ENCODE measurements around the gene NR5A1. TPM values are rescaled to one million over a fixed set of nuclear protein-coding genes. Genes with fewer than 3 reads are reported as not detected.

NR5A1 gene
- polyA plus RNA-seq, 4 donors = 0.01 to 0.27 (median 0.16) TPM

- H3K36me3 ChIP-seq (ENCODE audit: control insufficient read depth in 3 of 3, insufficient read depth in 2 of 3, low read depth in 1 of 3, low read length in 3 of 3) = no peaks in the 10 kb centered on the region
- no peak overlapping the region for H3K27ac ChIP-seq (ENCODE audit: low read depth in 1 of 3, low read length in 2 of 3)
- WGBS, 3 donors = 74 to 86% (median 79%) methylated on average over 10 of the region's 10 CpGs
- H3K4me1 ChIP-seq (ENCODE audit: control insufficient read depth in 3 of 3, insufficient read depth in 2 of 3, low read depth in 1 of 3, low read length in 2 of 3) = no peaks in the 10 kb centered on the region
- DNase-seq = no peak
- H3K27me3 ChIP-seq (ENCODE audit: control insufficient read depth in 3 of 3, insufficient read depth in 3 of 3, low read length in 3 of 3) = peaks cover 2 to 30% (median 4%) of the 10 kb centered on the region in 3 donors
- no peak for FAIRE-seq
- no peaks in the 10 kb centered on the region for H3K9me3 ChIP-seq (ENCODE audit: control insufficient read depth in 2 of 2, insufficient read depth in 1 of 2, low read depth in 1 of 2, low read length in 1 of 2)
- no peak overlapping the region for H3K4me3 ChIP-seq (ENCODE audit: low read depth in 1 of 3, low read length in 3 of 3)
These were observed 33.9 kb downstream of the NR5A1 start for GRCh38 chr9:124473310-124473709.

GRCh38 chr9:124472770-124473169 is 34.4 kb downstream of the NR5A1 start:
- Histone ChIP-seq H3K27ac (ENCODE audit: low read depth in 1 of 3, low read length in 2 of 3) (no peak overlapping the region), H3K9me3 (ENCODE audit: control insufficient read depth in 2 of 2, insufficient read depth in 1 of 2, low read depth in 1 of 2, low read length in 1 of 2) (no peaks in the 10 kb centered on the region), H3K36me3 (ENCODE audit: control insufficient read depth in 3 of 3, insufficient read depth in 2 of 3, low read depth in 1 of 3, low read length in 3 of 3) (no peaks in the 10 kb centered on the region), H3K4me1 (ENCODE audit: control insufficient read depth in 3 of 3, insufficient read depth in 2 of 3, low read depth in 1 of 3, low read length in 2 of 3) (no peaks in the 10 kb centered on the region), H3K4me3 (ENCODE audit: low read depth in 1 of 3, low read length in 3 of 3) (no peak overlapping the region), H3K27me3 (ENCODE audit: control insufficient read depth in 3 of 3, insufficient read depth in 3 of 3, low read length in 3 of 3) (peaks cover under 1 to 25% (median 2%) of the 10 kb centered on the region in 3 donors)
- no peak for DNase-seq
- WGBS, 3 donors = 59 to 74% (median 63%) methylated on average over 7 of the region's 7 CpGs
- FAIRE-seq = no peak

- Histone ChIP-seq H3K4me3 (ENCODE audit: low read depth in 1 of 3, low read length in 3 of 3) (no peak overlapping the region), H3K4me1 (ENCODE audit: control insufficient read depth in 3 of 3, insufficient read depth in 2 of 3, low read depth in 1 of 3, low read length in 2 of 3) (no peaks in the 10 kb centered on the region), H3K9me3 (ENCODE audit: control insufficient read depth in 2 of 2, insufficient read depth in 1 of 2, low read depth in 1 of 2, low read length in 1 of 2) (no peaks in the 10 kb centered on the region), H3K27ac (ENCODE audit: low read depth in 1 of 3, low read length in 2 of 3) (no peak overlapping the region), H3K27me3 (ENCODE audit: control insufficient read depth in 3 of 3, insufficient read depth in 3 of 3, low read length in 3 of 3) (peaks cover 0 to 17% (median 2%) of the 10 kb centered on the region in 3 donors), H3K36me3 (ENCODE audit: control insufficient read depth in 3 of 3, insufficient read depth in 2 of 3, low read depth in 1 of 3, low read length in 3 of 3) (no peaks in the 10 kb centered on the region)
- WGBS, 3 donors = 72 to 87% (median 80%) methylated on average over 8 to 9 of the region's 9 CpGs
- FAIRE-seq = no peak
- DNase-seq = no peak
These were observed 35.4 kb downstream of the NR5A1 start for GRCh38 chr9:124471761-124472160.

DNA sequence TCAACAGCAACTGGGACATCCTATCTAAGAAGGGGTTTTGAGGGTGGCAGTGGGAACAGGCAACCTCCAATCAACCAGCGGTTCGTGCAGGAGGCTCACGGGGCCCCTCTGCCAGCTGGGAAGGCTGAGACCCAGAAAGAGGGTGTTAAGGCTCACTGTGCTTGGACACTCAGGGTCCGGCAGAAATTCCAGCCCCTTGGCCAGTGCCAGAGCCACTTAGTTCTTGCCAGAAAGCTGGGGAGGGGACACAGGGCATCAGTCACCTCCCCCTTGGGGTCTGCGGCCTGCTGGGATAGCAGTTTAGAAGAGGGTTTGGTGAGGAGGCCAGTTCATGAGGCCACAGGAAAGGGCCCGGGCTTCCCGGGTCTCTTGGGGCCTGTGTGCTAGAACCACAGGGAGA is 36.5 kb downstream of the NR5A1 start:
- Histone ChIP-seq H3K27ac (ENCODE audit: low read depth in 1 of 3, low read length in 2 of 3) (no peak overlapping the region), H3K4me1 (ENCODE audit: control insufficient read depth in 3 of 3, insufficient read depth in 2 of 3, low read depth in 1 of 3, low read length in 2 of 3) (no peaks in the 10 kb centered on the region), H3K27me3 (ENCODE audit: control insufficient read depth in 3 of 3, insufficient read depth in 3 of 3, low read length in 3 of 3) (peaks cover 0 to 8% (median 2%) of the 10 kb centered on the region in 3 donors), H3K9me3 (ENCODE audit: control insufficient read depth in 2 of 2, insufficient read depth in 1 of 2, low read depth in 1 of 2, low read length in 1 of 2) (no peaks in the 10 kb centered on the region), H3K4me3 (ENCODE audit: low read depth in 1 of 3, low read length in 3 of 3) (no peak overlapping the region), H3K36me3 (ENCODE audit: control insufficient read depth in 3 of 3, insufficient read depth in 2 of 3, low read depth in 1 of 3, low read length in 3 of 3) (no peaks in the 10 kb centered on the region)
- DNase-seq = no peak
- no peak for FAIRE-seq
- WGBS, 3 donors = 77 to 88% (median 84%) methylated on average over 7 of the region's 7 CpGs

DNA sequence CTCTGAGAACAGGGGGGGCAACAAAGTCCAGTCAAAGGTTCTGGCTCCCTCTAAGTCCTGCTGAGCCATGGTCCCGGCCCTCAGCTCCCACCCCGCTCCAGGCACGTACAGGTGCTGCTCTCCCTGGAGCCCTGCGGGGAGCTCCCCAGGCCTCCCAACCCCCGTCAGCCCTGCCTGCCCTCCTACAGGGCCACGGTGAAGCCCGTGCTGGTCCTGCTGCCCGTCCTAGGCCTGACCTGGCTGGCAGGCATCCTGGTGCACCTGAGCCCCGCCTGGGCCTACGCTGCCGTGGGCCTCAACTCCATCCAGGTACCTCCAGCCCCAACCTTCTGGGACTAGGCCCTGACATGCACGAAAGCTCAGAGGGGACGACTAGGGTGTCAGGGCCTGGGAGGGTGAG is 36.9 kb downstream of the NR5A1 start:
- H3K4me1 ChIP-seq (ENCODE audit: control insufficient read depth in 3 of 3, insufficient read depth in 2 of 3, low read depth in 1 of 3, low read length in 2 of 3) = no peaks in the 10 kb centered on the region
- H3K36me3 ChIP-seq (ENCODE audit: control insufficient read depth in 3 of 3, insufficient read depth in 2 of 3, low read depth in 1 of 3, low read length in 3 of 3) = no peaks in the 10 kb centered on the region
- H3K9me3 ChIP-seq (ENCODE audit: control insufficient read depth in 2 of 2, insufficient read depth in 1 of 2, low read depth in 1 of 2, low read length in 1 of 2) = no peaks in the 10 kb centered on the region
- no peak for FAIRE-seq
- H3K4me3 ChIP-seq (ENCODE audit: low read depth in 1 of 3, low read length in 3 of 3) = no peak overlapping the region
- 82 to 89% (median 87%) methylated on average over 13 of the region's 13 CpGs for WGBS, 3 donors
- H3K27me3 ChIP-seq (ENCODE audit: control insufficient read depth in 3 of 3, insufficient read depth in 3 of 3, low read length in 3 of 3) = peaks cover 0 to 8% (median 2%) of the 10 kb centered on the region in 3 donors
- H3K27ac ChIP-seq (ENCODE audit: low read depth in 1 of 3, low read length in 2 of 3) = no peak overlapping the region
- no peak for DNase-seq

GRCh38 chr9:124469011-124469832 is 38.0 kb downstream of the NR5A1 start:
- peaks cover 0 to 5% (median 2%) of the 10 kb centered on the region in 3 donors for H3K27me3 ChIP-seq (ENCODE audit: control insufficient read depth in 3 of 3, insufficient read depth in 3 of 3, low read length in 3 of 3)
- H3K9me3 ChIP-seq (ENCODE audit: control insufficient read depth in 2 of 2, insufficient read depth in 1 of 2, low read depth in 1 of 2, low read length in 1 of 2) = no peaks in the 10 kb centered on the region
- FAIRE-seq = no peak
- no peak overlapping the region for H3K4me3 ChIP-seq (ENCODE audit: low read depth in 1 of 3, low read length in 3 of 3)
- 74 to 86% (median 80%) methylated on average over 26 to 28 of the region's 28 CpGs for WGBS, 3 donors
- H3K27ac ChIP-seq (ENCODE audit: low read depth in 1 of 3, low read length in 2 of 3) = no peak overlapping the region
- no peak for DNase-seq
- H3K36me3 ChIP-seq (ENCODE audit: control insufficient read depth in 3 of 3, insufficient read depth in 2 of 3, low read depth in 1 of 3, low read length in 3 of 3) = no peaks in the 10 kb centered on the region
- no peaks in the 10 kb centered on the region for H3K4me1 ChIP-seq (ENCODE audit: control insufficient read depth in 3 of 3, insufficient read depth in 2 of 3, low read depth in 1 of 3, low read length in 2 of 3)

DNA sequence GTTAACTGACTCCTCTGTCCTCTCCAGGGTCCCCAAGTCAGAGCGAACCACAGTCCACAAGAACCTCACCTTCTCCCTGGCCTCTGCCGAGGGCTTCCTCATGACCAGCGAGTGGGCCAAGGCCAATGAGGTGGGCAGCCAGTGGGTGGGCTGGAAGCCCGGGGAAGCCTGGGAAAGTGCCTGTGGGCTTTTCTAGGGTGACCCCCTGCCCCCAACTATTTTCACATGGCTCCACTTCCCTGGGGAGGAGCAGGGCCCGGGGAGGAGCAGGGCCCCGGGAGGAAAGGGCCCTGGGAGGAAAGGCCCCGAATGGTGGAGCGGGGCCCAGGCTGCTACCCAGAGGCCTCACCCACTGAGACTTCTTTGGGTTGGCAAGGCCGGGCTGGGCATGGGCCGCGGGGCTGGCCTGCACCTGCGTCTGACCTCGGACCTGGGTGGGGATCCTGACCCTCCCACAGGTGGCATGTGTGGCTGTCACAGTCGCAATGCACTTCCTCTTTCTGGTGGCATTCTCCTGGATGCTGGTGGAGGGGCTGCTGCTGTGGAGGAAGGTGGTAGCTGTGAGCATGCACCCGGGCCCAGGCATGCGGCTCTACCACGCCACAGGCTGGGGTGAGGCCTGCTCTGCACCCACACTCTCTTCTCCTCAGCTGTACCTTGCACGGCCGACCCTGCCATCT is 39.0 kb downstream of the NR5A1 start:
- no peaks in the 10 kb centered on the region for H3K9me3 ChIP-seq (ENCODE audit: control insufficient read depth in 2 of 2, insufficient read depth in 1 of 2, low read depth in 1 of 2, low read length in 1 of 2)
- DNase-seq (no peak), FAIRE-seq (no peak)
- WGBS, 3 donors = 68 to 83% (median 82%) methylated on average over 17 to 19 of the region's 19 CpGs
- no peak overlapping the region for H3K27ac ChIP-seq (ENCODE audit: low read depth in 1 of 3, low read length in 2 of 3)
- no peaks in the 10 kb centered on the region for H3K4me1 ChIP-seq (ENCODE audit: control insufficient read depth in 3 of 3, insufficient read depth in 2 of 3, low read depth in 1 of 3, low read length in 2 of 3)
- H3K27me3 ChIP-seq (ENCODE audit: control insufficient read depth in 3 of 3, insufficient read depth in 3 of 3, low read length in 3 of 3) = peaks cover 0 to 5% (median 0%) of the 10 kb centered on the region in 3 donors
- no peaks in the 10 kb centered on the region for H3K36me3 ChIP-seq (ENCODE audit: control insufficient read depth in 3 of 3, insufficient read depth in 2 of 3, low read depth in 1 of 3, low read length in 3 of 3)
- H3K4me3 ChIP-seq (ENCODE audit: low read depth in 1 of 3, low read length in 3 of 3) = no peak overlapping the region

DNA sequence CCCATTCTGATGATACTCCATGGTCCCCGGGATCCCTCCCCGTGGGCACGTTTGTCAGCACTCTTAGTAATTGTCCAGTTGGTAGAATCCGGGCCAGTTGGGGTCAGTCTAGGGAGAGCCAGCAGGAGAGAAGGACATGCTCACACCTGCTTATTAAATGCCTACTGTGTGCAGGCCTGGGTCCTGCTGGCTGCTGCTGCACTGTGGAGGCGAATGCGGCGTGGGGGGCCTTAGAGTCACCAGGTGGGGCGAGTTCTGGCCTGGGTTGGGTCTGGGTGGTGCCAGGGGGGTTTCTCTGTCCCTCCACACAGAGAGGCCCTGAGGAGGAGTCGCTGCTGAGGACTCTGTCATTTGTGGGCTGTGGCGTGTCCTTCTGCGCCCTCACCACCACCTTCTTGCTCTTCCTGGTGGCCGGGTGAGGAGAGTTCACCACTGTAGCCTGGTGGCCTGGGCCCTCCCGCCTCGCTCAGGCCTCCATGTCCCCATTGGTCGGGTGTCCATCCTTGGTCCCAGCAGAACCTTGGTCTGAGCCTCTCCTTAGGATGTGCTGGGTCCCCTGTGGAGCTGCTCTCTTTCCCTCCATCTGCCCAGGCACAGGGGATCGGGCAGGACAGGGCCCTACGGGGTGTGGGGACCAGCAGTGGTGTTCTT is 39.7 kb downstream of the NR5A1 start:
- Histone ChIP-seq H3K27ac (ENCODE audit: low read depth in 1 of 3, low read length in 2 of 3) (no peak overlapping the region), H3K4me3 (ENCODE audit: low read depth in 1 of 3, low read length in 3 of 3) (no peak overlapping the region), H3K36me3 (ENCODE audit: control insufficient read depth in 3 of 3, insufficient read depth in 2 of 3, low read depth in 1 of 3, low read length in 3 of 3) (no peaks in the 10 kb centered on the region), H3K9me3 (ENCODE audit: control insufficient read depth in 2 of 2, insufficient read depth in 1 of 2, low read depth in 1 of 2, low read length in 1 of 2) (no peaks in the 10 kb centered on the region), H3K27me3 (ENCODE audit: control insufficient read depth in 3 of 3, insufficient read depth in 3 of 3, low read length in 3 of 3) (peaks cover 0 to 5% (median 0%) of the 10 kb centered on the region in 3 donors), H3K4me1 (ENCODE audit: control insufficient read depth in 3 of 3, insufficient read depth in 2 of 3, low read depth in 1 of 3, low read length in 2 of 3) (no peaks in the 10 kb centered on the region)
- DNase-seq (no peak), FAIRE-seq (no peak)
- 87 to 91% (median 90%) methylated on average over 17 of the region's 17 CpGs for WGBS, 3 donors

Measured in small intestine (tissue), 7 donors.